Esophagus squamous epithelium (tissue), 4 donors: ENCODE measurements around the gene MYO3B.

Experiments
- POLR2A ChIP-seq, 4 donors: fragments of 450-650 bp; IDR thresholded peaks; one replicate each; pipeline ENCODE4 v1.6.1; 2017; ENCODE audit warnings: antibody characterized with exemption in 4 of 4, mild to moderate bottlenecking in 4 of 4, moderate library complexity in 3 of 4
- TF ChIP-seq, protein P1 (sequence below), 6 experiments: fragments of 450-650 bp in 4 of 6; fragments of 200-600 bp in 2 of 6; sonication (generic) in 2 of 6; IDR thresholded peaks; one replicate each; pipeline ENCODE4 v1.5.1; 2016 to 2019; ENCODE audit warnings: antibody characterized with exemption in 6 of 6, mild to moderate bottlenecking in 4 of 6, moderate library complexity in 4 of 6

DNA sequence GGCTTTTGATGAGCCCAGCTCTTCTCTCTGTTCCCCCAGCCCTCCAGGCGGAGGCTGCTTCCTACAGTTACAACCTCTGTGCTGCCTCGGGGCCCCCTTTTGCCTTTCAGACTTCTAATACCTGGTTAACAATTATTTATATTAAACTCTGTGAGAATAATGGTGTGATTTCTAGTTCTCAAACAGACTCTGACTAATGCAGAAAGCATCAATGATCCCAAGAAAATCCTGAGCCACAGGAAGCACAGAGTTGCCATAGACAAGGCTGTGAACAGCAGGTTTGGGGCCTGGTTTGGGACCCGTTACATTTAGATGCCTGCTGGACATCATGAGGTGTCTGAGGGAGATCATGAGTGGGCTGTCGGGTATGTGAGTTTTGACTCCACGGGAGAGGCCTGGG, 37.4 kb upstream of the MYO3B start:
- TF ChIP-seq, protein P1, sequence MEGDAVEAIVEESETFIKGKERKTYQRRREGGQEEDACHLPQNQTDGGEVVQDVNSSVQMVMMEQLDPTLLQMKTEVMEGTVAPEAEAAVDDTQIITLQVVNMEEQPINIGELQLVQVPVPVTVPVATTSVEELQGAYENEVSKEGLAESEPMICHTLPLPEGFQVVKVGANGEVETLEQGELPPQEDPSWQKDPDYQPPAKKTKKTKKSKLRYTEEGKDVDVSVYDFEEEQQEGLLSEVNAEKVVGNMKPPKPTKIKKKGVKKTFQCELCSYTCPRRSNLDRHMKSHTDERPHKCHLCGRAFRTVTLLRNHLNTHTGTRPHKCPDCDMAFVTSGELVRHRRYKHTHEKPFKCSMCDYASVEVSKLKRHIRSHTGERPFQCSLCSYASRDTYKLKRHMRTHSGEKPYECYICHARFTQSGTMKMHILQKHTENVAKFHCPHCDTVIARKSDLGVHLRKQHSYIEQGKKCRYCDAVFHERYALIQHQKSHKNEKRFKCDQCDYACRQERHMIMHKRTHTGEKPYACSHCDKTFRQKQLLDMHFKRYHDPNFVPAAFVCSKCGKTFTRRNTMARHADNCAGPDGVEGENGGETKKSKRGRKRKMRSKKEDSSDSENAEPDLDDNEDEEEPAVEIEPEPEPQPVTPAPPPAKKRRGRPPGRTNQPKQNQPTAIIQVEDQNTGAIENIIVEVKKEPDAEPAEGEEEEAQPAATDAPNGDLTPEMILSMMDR (IDR thresholded peaks at IDR 0.05), result no peak
- TF ChIP-seq POLR2A (IDR thresholded peaks at IDR 0.05), result no peak
